Activated naive CD4-positive, alpha-beta T cell treated with anti-CD3 and anti-CD28 coated beads, Interleukin-2, amount 50 U/mL, for 16 hours (primary cell): ENCODE data around the gene RGMA.

Experiments used
- DNase-seq: peaks from one replicate; pipeline ENCODE4 v3.0.0-alpha.2; 2020

RGMA gene

GRCh38 chr15:93088981-93089726, at the start of gene RGMA:
TSS of gene RGMA (minus strand) at chr15:93089211. CDS start at chr15:93088932, 279 bp downstream.
- DNase-seq, result no peak

GRCh38 chr15:93136606-93137005, 47.6 kb upstream of the RGMA start:
- no peak for DNase-seq

GRCh38 chr15:93135997-93136397, 47.0 kb upstream of the RGMA start:
- no peak for DNase-seq

GRCh38 chr15:93135459-93135858, 46.4 kb upstream of the RGMA start:
- DNase-seq, result no peak

GRCh38 chr15:93131485-93132095, 42.6 kb upstream of the RGMA start:
- DNase-seq, result no peak

- no peak for DNase-seq
Observed at GRCh38 chr15:93129702-93130488, 40.9 kb upstream of the RGMA start.

- no peak for DNase-seq
Observed at GRCh38 chr15:93127286-93127685, 38.3 kb upstream of the RGMA start.

- DNase-seq, result no peak
Observed at GRCh38 chr15:93126599-93126998, 37.6 kb upstream of the RGMA start.

GRCh38 chr15:93126148-93126547, 37.1 kb upstream of the RGMA start:
- DNase-seq, result no peak

GRCh38 chr15:93124126-93124525, 35.1 kb upstream of the RGMA start:
- no peak for DNase-seq

GRCh38 chr15:93121973-93122910, 33.2 kb upstream of the RGMA start:
- DNase-seq, result no peak

GRCh38 chr15:93121107-93121506, 32.1 kb upstream of the RGMA start:
- no peak for DNase-seq

GRCh38 chr15:93118904-93119303, 29.9 kb upstream of the RGMA start:
- no peak for DNase-seq

- no peak for DNase-seq
Observed at GRCh38 chr15:93111451-93111850, 22.4 kb upstream of the RGMA start.

- no peak for DNase-seq
Observed at GRCh38 chr15:93110502-93111040, 21.6 kb upstream of the RGMA start.

GRCh38 chr15:93109336-93110102, 20.5 kb upstream of the RGMA start:
- no peak for DNase-seq

- no peak for DNase-seq
Observed at GRCh38 chr15:93107646-93108045, 18.6 kb upstream of the RGMA start.

- DNase-seq, result no peak
Observed at GRCh38 chr15:93105485-93105884, 16.5 kb upstream of the RGMA start.

GRCh38 chr15:93103823-93104222, 14.8 kb upstream of the RGMA start:
- no peak for DNase-seq

- no peak for DNase-seq
Observed at GRCh38 chr15:93102211-93102610, 13.2 kb upstream of the RGMA start.

- DNase-seq, result no peak
Observed at GRCh38 chr15:93093765-93094164, 4.8 kb upstream of the RGMA start.

GRCh38 chr15:93091465-93091864, 2.5 kb upstream of the RGMA start:
- no peak for DNase-seq
